HG02884 (cell line): ENCODE results near the gene SCNN1A.
A peak's percentile ranks its signal among the peaks of the same experiment; 100 is the strongest.

Experiments
- ATAC-seq: cut with Tn5 transposase; IDR thresholded peaks from one replicate; pipeline ENCODE4 v1.9.1; 2021; ENCODE audit warnings: mild to moderate bottlenecking, moderate library complexity; ENCODE audit not compliant: unreplicated experiment

The SCNN1A gene

GRCh38 chr12:6335451-6336078, 39.8 kb downstream of the SCNN1A start:
- peak; percentile 53 for ATAC-seq

- no peak for ATAC-seq
Observed at GRCh38 chr12:6334940-6335450, 40.4 kb downstream of the SCNN1A start.

- ATAC-seq = no peak
Observed at GRCh38 chr12:6334359-6334758, 41.0 kb downstream of the SCNN1A start.

- ATAC-seq = no peak
Observed at GRCh38 chr12:6333566-6333965, 41.8 kb downstream of the SCNN1A start.

GRCh38 chr12:6333029-6333428, 42.3 kb downstream of the SCNN1A start:
- ATAC-seq = no peak

- no peak for ATAC-seq
Observed at GRCh38 chr12:6332459-6332858, 42.9 kb downstream of the SCNN1A start.

- ATAC-seq = no peak
Observed at GRCh38 chr12:6330999-6331714, 44.2 kb downstream of the SCNN1A start.

GRCh38 chr12:6330192-6330591, 45.2 kb downstream of the SCNN1A start:
- no peak for ATAC-seq

- no peak for ATAC-seq
Observed at GRCh38 chr12:6329703-6330064, 45.7 kb downstream of the SCNN1A start.

- no peak for ATAC-seq
Observed at GRCh38 chr12:6328945-6329702, 46.2 kb downstream of the SCNN1A start.

GRCh38 chr12:6328045-6328779, 47.2 kb downstream of the SCNN1A start:
- ATAC-seq = no peak

- ATAC-seq = no peak
Observed at GRCh38 chr12:6327229-6328041, 47.9 kb downstream of the SCNN1A start.

GRCh38 chr12:6326316-6327228, 48.8 kb downstream of the SCNN1A start:
- no peak for ATAC-seq

- ATAC-seq = no peak
Observed at GRCh38 chr12:6324936-6325750, 50.2 kb downstream of the SCNN1A start.

- no peak for ATAC-seq
Observed at GRCh38 chr12:6323995-6324711, 51.2 kb downstream of the SCNN1A start.

- peak; percentile 63 for ATAC-seq
Observed at GRCh38 chr12:6323340-6323994, 51.9 kb downstream of the SCNN1A start.

GRCh38 chr12:6322969-6323339, 52.4 kb downstream of the SCNN1A start:
- no peak for ATAC-seq
